ENCODE measurements around the gene PARP8. TPM values are rescaled to one million over a fixed set of nuclear protein-coding genes. Genes with fewer than 3 reads are reported as not detected.
A peak's percentile ranks its signal among the peaks of the same experiment; 100 is the strongest.
"Not testable (repeated sequence)": the region's sequence is repeated elsewhere in the genome, so short reads cannot be mapped to it uniquely, and the experiment has no call there.

Gene PARP8
- total RNA-seq, result 22.1 and 30.8 TPM in 2 replicates

DNA sequence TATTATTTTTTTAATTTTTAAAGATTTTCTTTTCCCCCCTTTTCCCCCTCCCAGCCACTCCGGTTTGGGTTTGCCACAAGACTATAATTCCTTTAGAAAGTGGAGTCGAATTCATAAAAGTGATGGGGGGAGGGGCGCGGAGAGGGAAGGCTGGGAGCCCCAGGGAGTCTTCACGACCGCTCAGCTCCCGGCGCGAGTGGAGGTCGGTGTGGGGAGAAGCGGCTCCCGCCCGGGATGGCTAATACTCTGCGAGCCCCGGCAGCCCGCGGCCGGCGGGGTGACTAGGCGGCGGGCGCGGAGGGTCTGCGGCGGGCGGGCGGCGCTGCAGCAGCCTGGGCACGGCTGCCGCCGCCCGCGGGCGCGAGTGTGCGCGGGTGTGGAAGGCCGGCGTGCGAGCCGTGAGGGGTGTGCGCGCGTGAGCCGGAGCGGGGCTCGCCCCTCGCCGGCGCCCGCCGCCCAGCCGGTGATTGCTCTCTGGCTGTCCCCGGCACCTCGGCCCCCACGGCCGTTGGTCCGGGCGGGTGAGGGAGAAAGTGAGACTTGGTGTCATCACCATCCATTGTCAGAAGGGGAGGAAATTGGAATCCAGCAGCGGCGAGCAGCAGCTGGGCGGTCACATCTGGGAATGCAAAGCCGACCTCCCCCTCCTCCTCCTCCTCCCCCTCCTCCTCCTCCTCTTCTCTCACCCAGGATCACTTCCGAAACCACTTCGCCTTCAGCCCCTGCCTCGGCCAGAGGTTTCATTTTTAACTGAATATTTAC is at the start of gene PARP8:
TSS of gene PARP8 (plus strand) at position 377 of the 762 bp plus-strand sequence. CDS start 459 bp downstream, outside the sequence.
- H3K27ac ChIP-seq (ENCODE audit: low read depth, low read length), result peak within 1 kb of the TSS; percentile 40
- H3K4me2 ChIP-seq (ENCODE audit: insufficient read depth, low read length), result peak within 1 kb of the TSS; percentile 88
- no peak for TF ChIP-seq CTCF (IDR thresholded peaks at IDR 0.05; ENCODE audit: extremely low read depth, low read depth, low read length)
- H4K20me1 ChIP-seq (ENCODE audit: insufficient read depth, low read length), result no peaks in the 10 kb centered on the region
- H3K36me3 ChIP-seq (ENCODE audit: insufficient read depth, low read length), result no peaks in the 10 kb centered on the region
- peak; percentile 86 for DNase-seq (ENCODE audit: insufficient read length, low spot score, missing footprints)
- H3K27me3 ChIP-seq (ENCODE audit: insufficient read depth, low read length), result peaks cover 3% of the 10 kb centered on the region
- H2AFZ ChIP-seq (ENCODE audit: low read length), result peak within 1 kb of the TSS; percentile 88
- H3K79me2 ChIP-seq (ENCODE audit: insufficient read depth, low read length), result peaks cover 13% of the 10 kb centered on the region
- H3K4me3 ChIP-seq (ENCODE audit: insufficient read depth, low read length), result peak within 1 kb of the TSS; percentile 90
- H3K4me1 ChIP-seq (ENCODE audit: insufficient read depth, low read length), result no peaks in the 10 kb centered on the region
- no peaks in the 10 kb centered on the region for H3K9me3 ChIP-seq (ENCODE audit: low read depth, low read length)

- Histone ChIP-seq H2AFZ (ENCODE audit: low read length) (no peak overlapping the region), H3K79me2 (ENCODE audit: insufficient read depth, low read length) (no peaks in the 10 kb centered on the region), H3K4me1 (ENCODE audit: insufficient read depth, low read length) (no peaks in the 10 kb centered on the region), H3K4me3 (ENCODE audit: insufficient read depth, low read length) (no peak overlapping the region), H3K27me3 (ENCODE audit: insufficient read depth, low read length) (no peaks in the 10 kb centered on the region), H4K20me1 (ENCODE audit: insufficient read depth, low read length) (no peaks in the 10 kb centered on the region), H3K27ac (ENCODE audit: low read depth, low read length) (no peak overlapping the region), H3K9me3 (ENCODE audit: low read depth, low read length) (no peaks in the 10 kb centered on the region), H3K36me3 (ENCODE audit: insufficient read depth, low read length) (no peaks in the 10 kb centered on the region), H3K4me2 (ENCODE audit: insufficient read depth, low read length) (no peak overlapping the region)
- DNase-seq (ENCODE audit: insufficient read length, low spot score, missing footprints), result no peak
- TF ChIP-seq CTCF (IDR thresholded peaks at IDR 0.05; ENCODE audit: extremely low read depth, low read depth, low read length), result no peak
Observed at GRCh38 chr5:50623666-50624065, 42.8 kb upstream of the PARP8 start.

DNA sequence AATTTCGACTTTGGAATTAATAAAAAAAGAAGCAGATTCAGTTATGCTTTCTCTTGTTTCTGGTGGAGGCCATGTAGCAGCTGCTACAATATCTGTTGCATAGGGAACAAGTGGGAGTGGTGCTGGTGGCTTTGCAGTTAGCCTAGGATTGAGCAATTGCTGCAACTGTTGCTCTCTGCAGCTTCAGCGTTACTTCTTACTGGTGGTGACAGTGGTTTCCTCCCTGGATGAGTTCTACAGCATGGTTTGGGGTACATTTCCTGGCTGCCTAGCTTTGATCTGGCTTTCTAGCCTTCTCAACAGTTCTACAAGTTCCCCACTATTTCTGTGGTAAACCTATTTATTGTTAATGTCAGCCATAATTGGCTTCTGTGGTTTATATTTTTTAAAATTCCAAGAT is 31.6 kb upstream of the PARP8 start:
- not testable (repeated sequence) for H3K4me2 ChIP-seq (ENCODE audit: insufficient read depth, low read length)

GRCh38 chr5:50637576-50637975 is 28.9 kb upstream of the PARP8 start:
- H2AFZ ChIP-seq (ENCODE audit: low read length); H3K4me2 ChIP-seq (ENCODE audit: insufficient read depth, low read length); H3K4me3 ChIP-seq (ENCODE audit: insufficient read depth, low read length); H3K9me3 ChIP-seq (ENCODE audit: low read depth, low read length); DNase-seq (ENCODE audit: insufficient read length, low spot score, missing footprints); H3K4me1 ChIP-seq (ENCODE audit: insufficient read depth, low read length); H4K20me1 ChIP-seq (ENCODE audit: insufficient read depth, low read length); H3K36me3 ChIP-seq (ENCODE audit: insufficient read depth, low read length); H3K79me2 ChIP-seq (ENCODE audit: insufficient read depth, low read length); H3K27ac ChIP-seq (ENCODE audit: low read depth, low read length); H3K27me3 ChIP-seq (ENCODE audit: insufficient read depth, low read length): not testable (repeated sequence)

More for the DNA sequence above, 31.6 kb upstream of the PARP8 start:
- not testable (repeated sequence) for H3K4me1 ChIP-seq (ENCODE audit: insufficient read depth, low read length); H3K9me3 ChIP-seq (ENCODE audit: low read depth, low read length); H3K27ac ChIP-seq (ENCODE audit: low read depth, low read length); H3K27me3 ChIP-seq (ENCODE audit: insufficient read depth, low read length); DNase-seq (ENCODE audit: insufficient read length, low spot score, missing footprints); H2AFZ ChIP-seq (ENCODE audit: low read length); H3K79me2 ChIP-seq (ENCODE audit: insufficient read depth, low read length); H4K20me1 ChIP-seq (ENCODE audit: insufficient read depth, low read length); H3K36me3 ChIP-seq (ENCODE audit: insufficient read depth, low read length); H3K4me3 ChIP-seq (ENCODE audit: insufficient read depth, low read length)

GRCh38 chr5:50646591-50646990 is 19.8 kb upstream of the PARP8 start:
- no peaks in the 10 kb centered on the region for H3K36me3 ChIP-seq (ENCODE audit: insufficient read depth, low read length)
- no peaks in the 10 kb centered on the region for H3K9me3 ChIP-seq (ENCODE audit: low read depth, low read length)
- no peaks in the 10 kb centered on the region for H3K4me1 ChIP-seq (ENCODE audit: insufficient read depth, low read length)
- DNase-seq (ENCODE audit: insufficient read length, low spot score, missing footprints), result no peak
- H3K27ac ChIP-seq (ENCODE audit: low read depth, low read length), result no peak overlapping the region
- no peaks in the 10 kb centered on the region for H3K27me3 ChIP-seq (ENCODE audit: insufficient read depth, low read length)
- H3K4me2 ChIP-seq (ENCODE audit: insufficient read depth, low read length), result no peak overlapping the region
- no peak overlapping the region for H2AFZ ChIP-seq (ENCODE audit: low read length)
- no peak overlapping the region for H3K4me3 ChIP-seq (ENCODE audit: insufficient read depth, low read length)
- H4K20me1 ChIP-seq (ENCODE audit: insufficient read depth, low read length), result no peaks in the 10 kb centered on the region
- no peak for TF ChIP-seq CTCF (IDR thresholded peaks at IDR 0.05; ENCODE audit: extremely low read depth, low read depth, low read length)
- no peaks in the 10 kb centered on the region for H3K79me2 ChIP-seq (ENCODE audit: insufficient read depth, low read length)

All from osteoblast (primary cell).